ENCODE measurements around the gene NUDCD2.

- TF ChIP-seq GATA3 (IDR thresholded peaks at IDR 0.05; ENCODE audit: low read depth, low read length): no peak
- no peak for TF ChIP-seq GATA2 (IDR thresholded peaks at IDR 0.05; ENCODE audit: low read depth, low read length)
Measured at GRCh38 chr5:163504079-163504931, 44.4 kb upstream of the NUDCD2 start.

All from SH-SY5Y (cell line).